MM.1S (cell line): Measurements from ENCODE around the gene ZNF324.

ENCODE experiments used
- DNase-seq: peaks from one replicate; pipeline ENCODE4 v3.0.0-alpha.2; 2015
- H2AFZ ChIP-seq: fragments of 300-600 bp; sonication (generic); 2 replicates; pipeline ENCODE4 v1.6.0; 2016; ENCODE audit warnings: antibody characterized with exemption, low read length
- H3F3A ChIP-seq: fragments of 300-600 bp; sonication (generic); 2 replicates; pipeline ENCODE4 v1.6.1; 2016; ENCODE audit warnings: mild to moderate bottlenecking, antibody characterized with exemption, low read length, moderate library complexity, mixed read lengths; ENCODE audit not compliant: insufficient read depth
- H3K27ac ChIP-seq: fragments of 300-600 bp; sonication (generic); 2 replicates; pipeline ENCODE4 v1.5.1; 2016; ENCODE audit warnings: mild to moderate bottlenecking, low read length
- H3K27me3 ChIP-seq: fragments of 300-600 bp; sonication (generic); replicated peaks from 2 replicates; pipeline ENCODE4 v1.6.0; 2016; ENCODE audit warnings: low read length; ENCODE audit not compliant: insufficient read depth
- H3K36me3 ChIP-seq: fragments of 300-600 bp; sonication (generic); replicated peaks from 2 replicates; pipeline ENCODE4 v1.6.1; 2016; ENCODE audit warnings: mild to moderate bottlenecking, low read length, mixed read lengths; ENCODE audit not compliant: insufficient read depth
- H3K4me1 ChIP-seq: fragments of 300-600 bp; sonication (generic); 2 replicates; pipeline ENCODE4 v1.6.1; 2016; ENCODE audit warnings: low read length, mixed read lengths
- H3K4me2 ChIP-seq: fragments of 300-600 bp; sonication (generic); 2 replicates; pipeline ENCODE4 v1.6.0; 2016; ENCODE audit warnings: low read depth, low read length
- H3K4me3 ChIP-seq: fragments of 300-600 bp; sonication (generic); 2 replicates; pipeline ENCODE4 v1.5.1; 2016; ENCODE audit warnings: low read length, mixed read lengths
- H3K79me2 ChIP-seq: fragments of 300-600 bp; sonication (generic); 2 replicates; pipeline ENCODE4 v1.6.1; 2016; ENCODE audit warnings: mixed run types, low read length, mixed read lengths
- H3K9ac ChIP-seq: fragments of 300-600 bp; sonication (generic); 2 replicates; pipeline ENCODE4 v1.6.1; 2016; ENCODE audit warnings: low read length, mixed read lengths
- H3K9me2 ChIP-seq: fragments of 300-600 bp; sonication (generic); replicated peaks from 2 replicates; pipeline ENCODE4 v1.6.1; 2016; ENCODE audit warnings: mild to moderate bottlenecking, low read length, mixed read lengths; ENCODE audit not compliant: insufficient read depth
- H3K9me3 ChIP-seq: fragments of 300-600 bp; sonication (generic); replicated peaks from 2 replicates; pipeline ENCODE4 v1.6.1; 2016; ENCODE audit warnings: mild to moderate bottlenecking, low read length, mixed read lengths; ENCODE audit not compliant: insufficient read depth
- H4K20me1 ChIP-seq: fragments of 300-600 bp; sonication (generic); 2 replicates; pipeline ENCODE4 v1.6.1; 2016; ENCODE audit warnings: mild to moderate bottlenecking, low read length, moderate library complexity, mixed read lengths; ENCODE audit not compliant: insufficient read depth
- EZH2 ChIP-seq: fragments of 300-600 bp; sonication (generic); optimal IDR thresholded peaks from 2 replicates; pipeline ENCODE3; 2017; ENCODE audit warnings: low read depth, mild to moderate bottlenecking, antibody characterized with exemption, low read length, mixed read lengths
- EZH2phosphoT487 ChIP-seq: fragments of 300-600 bp; sonication (generic); IDR thresholded peaks from 2 replicates; pipeline ENCODE4 v1.6.1; 2018; ENCODE audit warnings: antibody characterized with exemption, low read length
- TF ChIP-seq, protein P1 (sequence below): fragments of 300-600 bp; sonication (generic); IDR thresholded peaks from 2 replicates; pipeline ENCODE4 v1.5.1; 2016; ENCODE audit warnings: antibody characterized with exemption, low read length, mixed read lengths

The ZNF324 gene

DNA sequence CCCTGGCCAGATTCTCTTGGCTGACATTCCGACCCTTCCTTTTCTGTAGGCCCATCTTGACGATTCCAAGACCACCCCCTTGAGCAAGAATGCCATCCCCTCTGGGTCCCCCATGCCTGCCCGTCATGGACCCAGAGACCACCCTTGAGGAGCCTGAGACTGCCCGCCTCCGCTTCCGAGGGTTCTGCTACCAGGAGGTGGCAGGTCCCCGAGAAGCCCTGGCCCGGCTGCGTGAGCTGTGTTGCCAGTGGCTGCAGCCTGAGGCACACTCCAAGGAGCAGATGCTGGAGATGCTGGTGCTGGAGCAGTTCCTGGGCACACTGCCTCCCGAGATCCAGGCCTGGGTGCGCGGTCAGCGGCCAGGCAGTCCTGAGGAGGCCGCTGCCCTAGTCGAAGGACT lies 10.2 kb downstream of the ZNF324 start:
- Histone ChIP-seq H3K27me3 (no peaks in the 10 kb centered on the region), H3K4me1 (no peaks in the 10 kb centered on the region), H3K4me2 (peak overlapping the region; percentile 88; the same call in 1 of the 2 replicates), H3K27ac (no peak overlapping the region), H3K9me3 (no peaks in the 10 kb centered on the region), H2AFZ (no peak overlapping the region), H3K9me2 (no peaks in the 10 kb centered on the region), H4K20me1 (no peaks in the 10 kb centered on the region), H3K79me2 (no peaks in the 10 kb centered on the region), H3K36me3 (no peaks in the 10 kb centered on the region), H3F3A (peaks cover 8% of the 10 kb centered on the region), H3K9ac (no peak overlapping the region), H3K4me3 (no peak overlapping the region)
- TF ChIP-seq, protein P1, sequence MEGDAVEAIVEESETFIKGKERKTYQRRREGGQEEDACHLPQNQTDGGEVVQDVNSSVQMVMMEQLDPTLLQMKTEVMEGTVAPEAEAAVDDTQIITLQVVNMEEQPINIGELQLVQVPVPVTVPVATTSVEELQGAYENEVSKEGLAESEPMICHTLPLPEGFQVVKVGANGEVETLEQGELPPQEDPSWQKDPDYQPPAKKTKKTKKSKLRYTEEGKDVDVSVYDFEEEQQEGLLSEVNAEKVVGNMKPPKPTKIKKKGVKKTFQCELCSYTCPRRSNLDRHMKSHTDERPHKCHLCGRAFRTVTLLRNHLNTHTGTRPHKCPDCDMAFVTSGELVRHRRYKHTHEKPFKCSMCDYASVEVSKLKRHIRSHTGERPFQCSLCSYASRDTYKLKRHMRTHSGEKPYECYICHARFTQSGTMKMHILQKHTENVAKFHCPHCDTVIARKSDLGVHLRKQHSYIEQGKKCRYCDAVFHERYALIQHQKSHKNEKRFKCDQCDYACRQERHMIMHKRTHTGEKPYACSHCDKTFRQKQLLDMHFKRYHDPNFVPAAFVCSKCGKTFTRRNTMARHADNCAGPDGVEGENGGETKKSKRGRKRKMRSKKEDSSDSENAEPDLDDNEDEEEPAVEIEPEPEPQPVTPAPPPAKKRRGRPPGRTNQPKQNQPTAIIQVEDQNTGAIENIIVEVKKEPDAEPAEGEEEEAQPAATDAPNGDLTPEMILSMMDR: no peak
- TF ChIP-seq EZH2 (no peak), EZH2phosphoT487 (no peak)
- DNase-seq: no peak

DNA sequence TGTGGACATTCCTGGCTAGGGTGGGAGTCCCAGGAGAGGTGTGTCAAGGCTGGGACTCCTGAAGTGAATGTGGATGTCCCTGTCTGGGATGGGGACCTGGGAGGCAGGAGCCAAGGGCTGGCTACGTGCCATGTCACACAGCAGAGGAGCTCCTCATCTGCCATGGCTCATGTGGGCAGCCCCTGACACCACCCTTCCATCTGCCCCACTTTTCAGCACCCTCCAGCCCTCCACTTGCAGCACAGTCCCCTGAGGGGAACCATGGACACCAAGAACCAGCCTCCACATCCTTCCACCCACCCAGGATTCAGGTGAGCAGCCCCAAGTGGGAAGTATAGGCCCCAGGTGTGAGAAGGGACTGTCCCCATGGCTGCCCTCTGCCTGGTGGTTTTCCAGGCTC lies 11.0 kb downstream of the ZNF324 start:
- Histone ChIP-seq H3K4me3 (no peak overlapping the region), H3K4me1 (no peaks in the 10 kb centered on the region), H3F3A (peaks cover 8% of the 10 kb centered on the region), H3K27ac (no peak overlapping the region), H3K9me3 (no peaks in the 10 kb centered on the region), H3K36me3 (no peaks in the 10 kb centered on the region), H4K20me1 (no peaks in the 10 kb centered on the region), H3K4me2 (no peak overlapping the region), H3K27me3 (no peaks in the 10 kb centered on the region), H3K9me2 (no peaks in the 10 kb centered on the region), H2AFZ (no peak overlapping the region), H3K9ac (no peak overlapping the region), H3K79me2 (no peaks in the 10 kb centered on the region)
- TF ChIP-seq EZH2 (no peak), EZH2phosphoT487 (no peak)
- TF ChIP-seq, protein P1: no peak
- DNase-seq: no peak

DNA sequence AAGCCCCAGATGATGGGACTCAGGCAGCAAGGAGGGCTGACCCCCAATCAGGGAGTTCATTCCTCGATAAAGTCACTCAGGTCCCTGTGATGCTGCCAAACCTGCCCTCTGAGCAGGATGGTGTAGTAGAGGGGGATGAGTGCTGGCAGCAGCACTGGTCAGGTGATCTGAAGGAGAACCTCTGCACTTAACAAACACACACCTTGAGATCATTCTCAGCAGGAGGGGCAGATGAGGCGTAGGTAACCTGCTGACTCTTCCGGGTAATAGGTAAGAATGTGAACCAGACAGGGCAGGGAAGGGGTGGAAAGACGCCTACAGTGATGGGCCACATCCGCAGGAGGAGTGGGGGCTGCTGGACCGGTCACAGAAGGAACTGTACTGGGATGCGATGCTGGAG lies 12.4 kb downstream of the ZNF324 start:
- Histone ChIP-seq H3K9me3 (no peaks in the 10 kb centered on the region), H3F3A (peaks cover 8% of the 10 kb centered on the region), H3K4me3 (no peak overlapping the region), H3K27me3 (no peaks in the 10 kb centered on the region), H3K4me2 (no peak overlapping the region), H3K27ac (no peak overlapping the region), H4K20me1 (no peaks in the 10 kb centered on the region), H2AFZ (no peak overlapping the region), H3K36me3 (no peaks in the 10 kb centered on the region), H3K9ac (no peak overlapping the region), H3K79me2 (no peaks in the 10 kb centered on the region), H3K4me1 (no peaks in the 10 kb centered on the region), H3K9me2 (no peaks in the 10 kb centered on the region)
- DNase-seq: no peak
- TF ChIP-seq, protein P1: no peak
- TF ChIP-seq EZH2phosphoT487: no peak
